Pancreas (tissue), 10 donors: Measurements from ENCODE around the gene LPCAT1. TPM values are rescaled to one million over a fixed set of nuclear protein-coding genes. Genes with fewer than 3 reads are reported as not detected.
A peak's percentile ranks its signal among the peaks of the same experiment; 100 is the strongest.
"Not testable (repeated sequence)": the region's sequence is repeated elsewhere in the genome, so short reads cannot be mapped to it uniquely, and the experiment has no call there.

Source experiments
- ATAC-seq, 4 donors: fragments of 200-7000 bp; cut with Tn5 transposase; one replicate each; pipeline versions ENCODE4 v1.8.0 to v1.9.1; 2020; ENCODE audit warnings: mild to moderate bottlenecking in 4 of 4, moderate library complexity in 4 of 4
- DNase-seq, 6 donors: peaks; one replicate each; pipeline ENCODE4 v3.0.0-alpha.2; 2020
- FAIRE-seq: peaks from 2 replicates; lab custom pipeline; 2012; peaks lifted over from hg19 to GRCh38; lab: Jason Lieb, UNC
- H3K27ac ChIP-seq, 4 donors: fragments of 200-600 bp; sonication (generic); 1 replicate in 3 of 4; 2 replicates in 1 of 4; pipeline versions ENCODE4 v1.5.0 to v1.8.0; 2020
- H3K27me3 ChIP-seq, 4 donors: fragments of 200-600 bp; one replicate each; pipeline ENCODE4 v1.8.0; 2021
- H3K36me3 ChIP-seq, 3 donors: fragments of 200-600 bp; sonication (generic) in 1 of 3; one replicate each; pipeline versions ENCODE4 v1.5.0 to v1.8.0; 2020 to 2021
- H3K4me1 ChIP-seq, 3 donors: fragments of 200-600 bp; one replicate each; pipeline ENCODE4 v1.8.0; 2021
- H3K4me3 ChIP-seq, 4 donors: fragments of 200-600 bp; sonication (generic) in 2 of 4; one replicate each; pipeline versions ENCODE4 v1.5.0 to v1.8.0; 2020 to 2021
- H3K9me3 ChIP-seq, 4 donors: fragments of 200-600 bp; one replicate each; pipeline ENCODE4 v1.8.0; 2021
- WGBS, 2 donors: extraction: QIAGEN DNeasy Blood & Tissue Kit; methylation state at CpG; one replicate each; pipeline ENCODE4 v1.1.7; 2013; 5-methylcytosine and 5-hydroxymethylcytosine counted together
- intact Hi-C, 3 donors: fragments of 100-400 bp; cut with DNase I; formaldehyde crosslinking; loops; one replicate each; pipeline versions ENCODE4 v1.11.1 to v1.14.2; 2022
- polyA plus RNA-seq, 2 donors: library from polyadenylated mRNA; stranded (reverse); fragments of 200-250 nt; gene quantifications; one replicate each; pipeline ENCODE4 v1.2.3, GENCODE V29; 2013
- total RNA-seq, 6 donors: library from RNA; stranded (reverse); fragmentation: NEBNext Ultra II Directional in 4 of 6; extraction: Animal tissue kit (Norgen Biotek cat#: 25700) in 4 of 6; gene quantifications; one replicate each; pipeline versions ENCODE4 v1.2.1 to v1.2.4, GENCODE V29; 2021 to 2023
- TF ChIP-seq, protein P1 (sequence below), 4 donors: fragments of 200-600 bp; sonication (generic) in 3 of 4; IDR thresholded peaks; one replicate each; pipeline versions ENCODE4 v1.5.0 to v1.8.0; 2021; ENCODE audit warnings: antibody characterized with exemption in 4 of 4
- donor health status: healthy with polysubstance abuse.
- donor health status: DM: no; HTN: no; CAD: no; lungs with moderate emphysema.
- donor health status: DM: no; HTN: no; CAD: no.
- donor health status: control.
- donor health status: control.
- donor health status: Bipolar disorder and iron deficiency.
- donor health status: DM: yes; HTN: yes; CAD: no.
- donor health status: DM: no; HTN: no; CAD: no.
- donor health status: DM: no; HTN: no; CAD: no.
- donor health status: DM: yes; HTN: yes; CAD: no.

The LPCAT1 gene
- total and polyA plus RNA-seq, 8 donors, result 6.5 to 26.1 (median 13.8) TPM

DNA sequence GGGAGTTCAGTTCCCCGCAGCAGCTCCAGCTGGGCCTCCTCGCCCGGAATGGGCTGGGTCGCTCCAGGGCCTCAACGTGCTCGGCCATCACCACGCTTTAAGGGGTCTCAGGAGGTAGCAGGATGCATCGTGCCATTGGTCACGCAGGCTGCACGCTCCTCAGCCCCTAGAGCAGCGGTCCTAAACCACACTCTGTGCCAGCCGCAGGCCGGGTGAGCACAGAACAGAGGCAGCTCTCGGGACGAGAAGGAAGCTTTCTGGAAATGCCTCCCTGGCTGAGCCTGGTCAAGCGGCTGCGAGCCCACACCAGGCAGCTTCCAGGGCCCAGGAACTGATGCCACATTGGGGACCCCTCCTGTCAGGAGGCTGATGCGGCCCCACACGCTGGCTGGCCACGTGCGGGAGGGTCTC, 39.3 kb upstream of the LPCAT1 start:
- no peak overlapping the region for H3K4me3 ChIP-seq
- H3K9me3 ChIP-seq, result no peaks in the 10 kb centered on the region
- intact Hi-C loops, result no loop called here
- H3K36me3 ChIP-seq, result no peaks in the 10 kb centered on the region
- 89 to 92% methylated on average over 21 of the region's 21 CpGs for WGBS, 2 donors
- H3K27me3 ChIP-seq, result no peaks in the 10 kb centered on the region
- no peak overlapping the region for H3K27ac ChIP-seq
- DNase-seq (no peak), FAIRE-seq (no peak), ATAC-seq (no peak)
- TF ChIP-seq, protein P1, sequence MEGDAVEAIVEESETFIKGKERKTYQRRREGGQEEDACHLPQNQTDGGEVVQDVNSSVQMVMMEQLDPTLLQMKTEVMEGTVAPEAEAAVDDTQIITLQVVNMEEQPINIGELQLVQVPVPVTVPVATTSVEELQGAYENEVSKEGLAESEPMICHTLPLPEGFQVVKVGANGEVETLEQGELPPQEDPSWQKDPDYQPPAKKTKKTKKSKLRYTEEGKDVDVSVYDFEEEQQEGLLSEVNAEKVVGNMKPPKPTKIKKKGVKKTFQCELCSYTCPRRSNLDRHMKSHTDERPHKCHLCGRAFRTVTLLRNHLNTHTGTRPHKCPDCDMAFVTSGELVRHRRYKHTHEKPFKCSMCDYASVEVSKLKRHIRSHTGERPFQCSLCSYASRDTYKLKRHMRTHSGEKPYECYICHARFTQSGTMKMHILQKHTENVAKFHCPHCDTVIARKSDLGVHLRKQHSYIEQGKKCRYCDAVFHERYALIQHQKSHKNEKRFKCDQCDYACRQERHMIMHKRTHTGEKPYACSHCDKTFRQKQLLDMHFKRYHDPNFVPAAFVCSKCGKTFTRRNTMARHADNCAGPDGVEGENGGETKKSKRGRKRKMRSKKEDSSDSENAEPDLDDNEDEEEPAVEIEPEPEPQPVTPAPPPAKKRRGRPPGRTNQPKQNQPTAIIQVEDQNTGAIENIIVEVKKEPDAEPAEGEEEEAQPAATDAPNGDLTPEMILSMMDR (IDR thresholded peaks at IDR 0.05), result no peak
- peaks cover 0 to 5% (median 0%) of the 10 kb centered on the region in 3 donors for H3K4me1 ChIP-seq

DNA sequence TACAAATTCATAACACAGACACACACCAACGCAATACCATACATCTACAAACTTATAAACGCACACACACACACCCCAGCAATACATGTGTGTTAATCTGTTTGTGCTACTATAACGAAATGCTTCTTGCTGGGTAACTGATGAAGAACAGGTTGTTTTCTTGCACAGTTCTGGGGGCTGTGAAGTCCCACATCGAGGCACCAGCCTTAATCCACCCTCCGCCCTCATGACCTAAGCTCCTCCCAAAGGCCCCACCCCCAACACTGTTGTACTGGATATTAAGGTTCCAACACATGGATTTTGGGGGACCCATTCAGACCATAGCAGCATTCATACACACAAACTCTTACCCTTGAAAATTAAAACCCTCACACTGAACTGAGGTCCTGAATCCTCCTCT, 38.8 kb upstream of the LPCAT1 start:
- no peaks in the 10 kb centered on the region for H3K36me3 ChIP-seq
- ATAC-seq, result no peak
- H3K9me3 ChIP-seq, result no peaks in the 10 kb centered on the region
- TF ChIP-seq, protein P1 (IDR thresholded peaks at IDR 0.05), result no peak
- no peak overlapping the region for H3K27ac ChIP-seq
- no peak for DNase-seq
- intact Hi-C loops, result no loop called here
- FAIRE-seq, result no peak
- WGBS, 2 donors, result 82 to 88% methylated on average over 5 of the region's 5 CpGs
- H3K27me3 ChIP-seq, result no peaks in the 10 kb centered on the region
- no peak overlapping the region for H3K4me3 ChIP-seq
- peaks cover 0 to under 1% (median 0%) of the 10 kb centered on the region in 3 donors for H3K4me1 ChIP-seq

DNA sequence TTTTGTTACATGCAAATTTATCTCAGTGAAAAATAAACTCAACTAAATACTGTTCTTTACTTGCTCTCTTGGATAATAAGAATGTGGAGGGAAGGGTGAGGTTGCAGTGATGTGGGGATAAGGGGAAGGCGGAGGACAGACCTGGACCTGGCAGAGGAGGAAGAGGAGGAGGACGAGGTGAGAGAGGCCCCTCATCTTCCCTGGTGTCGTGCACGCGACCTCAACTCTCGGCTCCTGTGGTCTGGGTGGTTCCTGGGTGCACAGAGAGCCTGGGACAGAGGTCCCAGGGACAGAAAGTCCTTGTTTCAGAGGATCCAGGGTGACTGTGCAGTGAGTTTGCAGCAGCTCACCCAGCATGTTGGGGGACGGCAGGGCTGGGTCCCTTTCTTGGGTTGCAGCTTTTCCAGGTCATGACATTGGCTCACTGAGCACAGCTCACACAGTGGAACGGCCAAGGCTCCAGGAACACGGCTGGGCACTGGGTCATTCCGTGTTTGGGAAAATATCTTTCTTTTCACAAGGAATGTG, 37.7 kb upstream of the LPCAT1 start:
- intact Hi-C loops, result no loop called here
- Histone ChIP-seq H3K9me3 (no peaks in the 10 kb centered on the region), H3K27me3 (no peaks in the 10 kb centered on the region), H3K27ac (no peak overlapping the region), H3K4me3 (no peak overlapping the region), H3K36me3 (no peaks in the 10 kb centered on the region), H3K4me1 (no peaks in the 10 kb centered on the region)
- FAIRE-seq (no peak), DNase-seq (peak in 1 of 6 donors; percentile 30), ATAC-seq (no peak)
- 69 to 71% methylated on average over 10 of the region's 10 CpGs for WGBS, 2 donors
- TF ChIP-seq, protein P1 (IDR thresholded peaks at IDR 0.05), result no peak

DNA sequence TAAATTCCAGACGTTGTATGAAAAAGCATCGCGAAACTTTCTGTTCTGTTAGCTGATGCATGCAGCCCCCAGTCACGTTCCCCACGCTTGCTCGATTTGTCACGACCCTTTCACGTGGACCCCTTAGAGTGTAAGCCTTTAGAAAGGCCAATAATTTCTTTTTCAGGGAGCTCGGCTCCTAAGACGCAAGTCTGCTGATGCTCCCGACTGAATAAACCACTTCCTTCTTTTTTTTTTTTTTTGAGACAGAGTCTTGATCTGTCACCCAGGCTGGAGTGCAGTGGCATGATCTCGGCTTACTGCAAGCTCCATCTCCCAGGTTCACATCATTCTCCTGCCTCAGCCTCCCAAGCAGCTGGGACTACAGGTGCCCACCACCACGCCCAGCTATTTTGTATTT, 36.7 kb upstream of the LPCAT1 start:
- H3K27ac ChIP-seq, H3K4me3 ChIP-seq, H3K36me3 ChIP-seq, DNase-seq, H3K4me1 ChIP-seq, ATAC-seq, intact Hi-C loops, H3K27me3 ChIP-seq, FAIRE-seq, H3K9me3 ChIP-seq: not testable (repeated sequence)
- WGBS, 2 donors, result 77 to 89% methylated on average over 13 of the region's 13 CpGs

DNA sequence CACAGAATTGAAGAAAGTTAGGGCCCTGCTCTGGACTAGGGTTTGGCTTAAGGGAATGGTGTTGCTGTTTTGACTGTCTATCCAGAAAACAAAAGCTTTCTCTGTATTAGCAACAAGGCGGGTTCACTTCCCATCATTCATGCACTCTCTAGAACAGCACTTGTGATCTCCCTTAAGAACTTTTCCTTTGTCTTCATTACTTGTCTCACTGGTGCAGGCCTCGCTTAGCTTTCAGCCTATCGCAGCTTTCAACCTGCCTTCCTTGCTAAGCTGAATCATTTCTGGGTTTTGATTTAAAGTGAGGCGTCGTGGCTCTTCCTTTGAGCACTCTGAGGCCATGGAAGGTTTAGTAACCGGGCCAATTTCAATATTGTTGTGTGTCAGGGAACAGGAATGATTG, 35.2 kb upstream of the LPCAT1 start:
- WGBS, 2 donors, result 77 to 82% methylated on average over 6 of the region's 6 CpGs
- FAIRE-seq, result no peak
- TF ChIP-seq, protein P1 (IDR thresholded peaks at IDR 0.05), result no peak

More for the DNA sequence above, 35.2 kb upstream of the LPCAT1 start:
- Histone ChIP-seq H3K9me3 (no peaks in the 10 kb centered on the region), H3K27me3 (no peaks in the 10 kb centered on the region), H3K4me1 (peaks cover 0 to 8% (median 0%) of the 10 kb centered on the region in 3 donors), H3K4me3 (no peak overlapping the region), H3K36me3 (no peaks in the 10 kb centered on the region), H3K27ac (no peak overlapping the region)
- ATAC-seq (no peak), DNase-seq (no peak)
- intact Hi-C loops, result no loop called here
